GM18519 (cell line): ENCODE data around the gene RPS19BP1.
"Not testable (repeated sequence)": the region's sequence is repeated elsewhere in the genome, so short reads cannot be mapped to it uniquely, and the experiment has no call there.

ENCODE experiments used
- ATAC-seq: cut with Tn5 transposase; IDR thresholded peaks from one replicate; pipeline ENCODE4 v1.9.1; 2021; ENCODE audit warnings: mild to moderate bottlenecking, moderate library complexity; ENCODE audit not compliant: unreplicated experiment, low FRiP score

RPS19BP1 gene

DNA sequence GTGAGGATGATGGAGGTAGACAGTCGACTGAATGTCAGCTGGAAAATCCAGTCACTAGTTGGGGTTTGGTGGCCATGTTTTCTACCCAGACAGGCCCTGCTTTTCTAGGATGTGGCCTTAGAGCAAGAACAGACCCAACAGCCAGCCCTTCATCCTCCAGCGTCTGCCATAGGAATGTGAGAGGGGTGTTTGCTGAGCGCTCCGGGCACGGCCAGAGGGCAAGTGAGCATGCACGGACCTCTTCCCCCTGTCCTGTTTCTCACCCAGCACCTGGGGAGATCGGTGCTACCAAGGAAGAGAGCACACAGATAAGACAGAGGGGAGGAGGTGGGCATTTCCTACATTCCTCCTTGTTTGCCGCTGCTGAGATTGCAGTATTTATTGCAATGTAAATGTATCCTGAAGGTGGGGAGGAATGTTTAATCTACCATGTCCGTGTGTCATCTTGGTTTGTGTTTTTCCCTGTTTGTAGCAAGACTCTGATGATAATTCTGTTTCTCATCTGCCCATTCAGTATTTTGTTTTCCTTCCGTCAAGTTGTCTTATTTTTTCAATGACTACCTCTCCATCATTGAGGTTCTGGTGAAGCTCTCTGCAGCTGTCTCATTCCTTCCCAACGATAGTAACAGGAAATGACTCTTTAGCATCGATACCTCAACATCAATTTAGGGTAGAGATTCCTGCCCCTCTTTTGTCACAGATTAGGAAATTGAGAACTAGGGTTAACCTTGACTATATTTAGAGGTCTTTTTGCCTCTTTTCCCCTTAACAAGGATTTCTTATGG, 17.1 kb downstream of the RPS19BP1 start:
- no peak for ATAC-seq

DNA sequence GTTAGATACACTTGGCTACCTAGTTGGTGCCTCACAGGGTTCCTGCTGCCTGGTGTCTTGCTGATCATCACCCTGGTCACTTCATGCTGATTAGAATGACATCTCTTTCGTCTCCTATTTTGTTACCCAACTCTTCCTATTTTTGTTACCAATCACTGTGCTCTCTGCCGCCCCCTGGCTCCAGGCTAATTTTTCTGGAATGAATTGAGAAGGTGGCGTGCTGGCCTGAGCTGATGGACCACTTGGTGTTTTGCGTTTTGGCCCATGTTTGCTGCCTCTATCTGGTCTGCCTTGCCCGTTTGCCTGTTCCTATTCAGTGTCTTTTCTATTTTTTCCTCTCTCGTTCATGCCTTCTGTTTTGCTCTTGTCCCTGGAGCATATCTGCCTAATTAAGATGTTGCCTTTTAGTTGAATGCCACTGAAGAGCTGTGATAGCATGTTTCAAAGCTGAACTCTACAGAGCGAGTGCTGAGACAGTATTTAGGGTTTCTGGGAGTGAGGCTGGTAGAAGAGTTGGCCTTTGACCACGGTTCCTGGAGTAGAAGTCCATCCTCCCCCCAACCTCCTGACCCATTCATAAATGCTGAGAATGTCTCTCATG, 18.1 kb downstream of the RPS19BP1 start:
- no peak for ATAC-seq

DNA sequence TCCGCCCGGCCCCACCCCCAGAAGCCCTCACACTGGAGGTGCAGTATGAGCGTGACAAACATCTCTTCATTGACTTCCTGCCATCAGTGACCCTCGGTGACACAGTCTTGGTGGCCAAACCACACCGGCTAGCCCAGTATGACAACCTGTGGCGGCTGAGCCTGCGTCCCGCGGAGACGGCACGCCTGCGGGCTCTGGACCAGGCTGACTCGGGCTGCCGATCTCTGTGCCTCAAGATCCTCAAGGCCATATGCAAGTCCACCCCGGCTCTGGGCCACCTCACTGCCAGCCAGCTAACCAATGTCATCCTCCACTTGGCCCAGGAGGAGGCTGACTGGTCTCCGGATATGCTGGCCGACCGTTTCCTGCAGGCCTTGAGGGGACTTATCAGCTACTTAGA, 18.8 kb downstream of the RPS19BP1 start:
- ATAC-seq: no peak

DNA sequence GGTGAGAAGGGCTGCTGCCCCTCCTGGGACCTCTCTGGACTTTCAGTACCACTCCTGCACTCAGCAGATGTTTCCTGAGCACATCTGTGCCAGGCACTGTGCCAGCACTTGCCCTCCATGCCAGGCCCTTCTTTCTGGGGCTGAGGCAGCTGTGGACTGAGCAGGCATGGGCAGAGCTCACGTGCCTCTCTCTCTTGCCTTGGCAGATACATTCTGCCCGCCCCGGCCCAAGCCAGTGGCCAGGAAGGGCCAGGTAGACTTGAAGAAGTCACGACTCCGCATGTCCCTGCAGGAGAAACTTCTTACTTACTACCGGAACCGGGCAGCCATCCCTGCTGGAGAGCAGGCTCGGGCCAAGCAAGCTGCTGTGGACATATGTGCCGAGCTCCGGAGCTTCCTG, 20.5 kb downstream of the RPS19BP1 start:
- no peak for ATAC-seq

DNA sequence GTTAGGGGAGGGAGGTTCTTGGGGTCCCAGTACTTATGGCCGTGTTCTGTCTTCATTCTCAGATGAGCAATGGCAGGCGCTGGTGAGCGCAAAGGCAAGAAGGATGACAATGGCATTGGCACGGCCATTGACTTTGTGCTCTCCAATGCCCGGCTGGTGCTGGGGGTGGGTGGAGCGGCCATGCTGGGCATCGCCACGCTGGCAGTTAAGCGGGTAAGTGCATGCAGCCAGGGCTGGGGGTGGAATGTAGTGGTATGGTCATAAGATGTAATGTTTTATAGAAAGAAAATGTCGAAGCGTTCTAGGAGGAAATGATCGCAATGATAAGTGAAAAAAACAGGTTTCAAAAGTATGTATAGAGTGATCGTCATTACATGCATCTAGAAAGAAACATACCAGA, 21.3 kb downstream of the RPS19BP1 start:
- ATAC-seq: no peak

DNA sequence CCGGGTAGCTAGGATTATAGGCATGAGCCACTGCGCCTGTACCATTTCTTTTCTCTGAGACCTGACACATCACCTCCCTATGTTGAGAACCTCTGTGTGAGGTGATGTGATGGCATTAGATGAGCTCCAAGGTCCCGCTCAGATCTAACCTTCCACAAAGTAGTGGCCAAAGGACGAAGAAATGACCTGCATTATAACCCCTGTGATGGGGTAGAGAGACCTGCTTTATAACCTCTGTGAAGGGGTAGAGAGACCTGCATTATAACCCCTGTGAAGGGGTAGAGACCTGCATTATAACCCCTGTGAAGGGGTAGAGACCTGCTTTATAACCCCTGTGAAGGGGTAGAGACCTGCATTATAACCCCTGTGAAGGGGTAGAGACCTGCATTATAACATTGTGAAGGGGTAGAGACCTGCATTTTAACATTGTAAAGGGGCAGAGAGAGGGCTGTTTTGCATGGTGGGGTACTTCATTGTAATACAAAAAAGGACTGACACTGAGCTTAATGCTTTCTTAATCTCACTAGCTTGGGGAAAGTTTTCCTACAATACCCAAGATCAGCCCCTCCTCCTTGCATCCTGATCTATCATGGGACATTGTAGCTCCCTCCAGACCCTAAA, 21.9 kb downstream of the RPS19BP1 start:
- ATAC-seq: no peak

DNA sequence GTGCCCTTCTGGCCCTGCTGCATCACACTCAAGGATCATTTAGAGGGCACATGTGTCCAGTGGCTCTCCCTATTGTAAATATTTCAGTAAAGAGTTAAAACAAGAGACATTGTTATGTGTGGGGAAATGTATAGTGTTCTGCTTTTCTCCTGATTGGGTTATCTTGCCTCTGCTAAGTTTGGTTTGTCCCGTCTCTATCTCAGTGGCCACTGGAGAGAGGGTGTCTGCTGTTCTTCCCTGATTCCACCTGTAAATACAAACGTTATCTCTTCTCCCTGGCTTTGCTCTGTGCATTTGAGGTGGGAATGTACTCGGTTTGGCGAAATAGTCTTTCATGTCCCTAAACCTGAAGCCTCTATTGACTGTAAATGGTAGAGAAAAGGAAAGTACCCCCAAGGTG, 24.2 kb downstream of the RPS19BP1 start:
- ATAC-seq: no peak

DNA sequence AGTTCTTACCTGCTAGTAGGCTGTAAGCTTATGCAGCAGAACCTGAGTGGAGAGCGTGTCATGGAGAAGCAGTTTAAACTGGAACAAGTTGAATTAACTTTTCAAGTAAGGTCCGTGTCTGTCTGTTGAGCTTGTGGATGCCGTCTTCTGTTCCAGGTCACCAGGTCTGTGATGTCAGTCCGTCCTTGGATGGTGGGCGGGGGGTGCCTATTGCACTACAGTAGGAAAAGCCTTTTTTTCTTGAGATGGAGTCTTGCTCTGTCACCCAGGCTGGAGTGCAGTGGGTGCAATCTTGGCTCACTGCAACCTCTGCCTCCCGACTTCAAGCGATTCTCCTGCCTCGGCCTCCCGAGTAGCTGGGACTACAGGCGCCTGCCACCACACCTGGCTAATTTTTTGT, 25.5 kb downstream of the RPS19BP1 start:
- ATAC-seq: not testable (repeated sequence)

DNA sequence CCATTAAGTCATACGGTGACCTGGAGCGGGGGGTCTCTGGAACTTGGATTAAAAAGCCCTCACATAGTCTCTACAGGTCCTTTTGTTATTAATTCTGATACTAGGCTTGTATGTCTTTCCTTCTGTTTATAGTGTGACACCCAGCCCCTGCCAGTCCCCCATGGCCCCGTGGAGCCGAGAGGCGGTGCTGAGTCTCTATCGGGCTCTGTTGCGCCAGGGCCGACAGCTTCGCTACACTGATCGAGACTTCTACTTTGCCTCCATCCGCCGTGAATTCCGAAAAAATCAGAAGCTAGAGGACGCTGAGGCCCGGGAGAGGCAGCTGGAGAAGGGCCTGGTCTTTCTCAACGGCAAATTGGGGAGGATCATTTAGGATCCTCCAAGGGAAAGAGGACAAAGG, 28.5 kb downstream of the RPS19BP1 start:
- ATAC-seq: no peak

DNA sequence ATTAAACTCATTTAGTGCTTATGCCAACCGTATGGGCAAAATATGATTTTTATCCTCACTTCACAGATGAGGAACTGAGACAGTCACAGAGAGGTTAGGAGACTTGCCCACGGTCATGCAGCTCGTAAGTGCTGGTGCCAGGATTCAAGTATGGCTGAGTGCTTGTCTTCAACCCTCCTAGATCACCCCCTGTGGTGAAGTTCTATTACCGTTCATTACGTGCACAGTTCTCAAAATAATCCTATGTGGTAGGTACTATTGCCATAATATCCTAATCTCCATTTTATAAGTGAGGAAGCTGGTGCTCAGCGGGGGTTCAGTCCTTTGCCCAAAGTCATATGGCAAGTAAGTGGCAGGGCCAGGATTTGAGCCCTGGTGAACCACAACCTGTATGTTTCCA, 28.9 kb downstream of the RPS19BP1 start:
- ATAC-seq: no peak

DNA sequence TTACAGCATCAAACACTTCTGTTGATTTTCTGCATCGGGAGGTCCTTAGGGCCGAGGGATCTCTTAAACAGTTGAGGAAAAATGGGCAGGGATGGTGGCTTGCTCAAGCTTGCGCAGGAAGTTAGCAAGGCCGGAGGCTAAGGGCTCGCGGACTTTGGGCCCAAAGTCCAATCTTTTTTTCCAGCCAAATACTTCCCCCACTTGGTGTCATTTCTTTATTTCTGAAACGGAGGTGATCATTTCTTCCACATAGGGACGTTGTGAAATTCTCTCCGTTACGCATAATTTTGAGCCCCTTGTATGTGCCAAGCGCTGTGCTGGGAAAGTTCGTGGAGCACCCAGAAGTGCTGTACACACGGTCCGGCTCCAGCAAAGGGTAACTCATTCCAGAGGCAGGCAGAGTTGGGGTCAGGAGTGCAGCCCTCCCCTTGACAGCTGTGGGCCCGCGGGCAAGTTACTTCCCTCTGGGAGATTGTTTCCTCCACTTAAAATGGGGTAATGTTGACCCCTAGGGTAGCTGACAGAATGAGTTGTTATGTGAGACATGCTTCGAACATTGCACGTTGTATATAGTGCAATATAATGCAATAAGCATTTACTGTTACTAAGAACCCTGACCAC, 29.6 kb downstream of the RPS19BP1 start:
- no peak for ATAC-seq

DNA sequence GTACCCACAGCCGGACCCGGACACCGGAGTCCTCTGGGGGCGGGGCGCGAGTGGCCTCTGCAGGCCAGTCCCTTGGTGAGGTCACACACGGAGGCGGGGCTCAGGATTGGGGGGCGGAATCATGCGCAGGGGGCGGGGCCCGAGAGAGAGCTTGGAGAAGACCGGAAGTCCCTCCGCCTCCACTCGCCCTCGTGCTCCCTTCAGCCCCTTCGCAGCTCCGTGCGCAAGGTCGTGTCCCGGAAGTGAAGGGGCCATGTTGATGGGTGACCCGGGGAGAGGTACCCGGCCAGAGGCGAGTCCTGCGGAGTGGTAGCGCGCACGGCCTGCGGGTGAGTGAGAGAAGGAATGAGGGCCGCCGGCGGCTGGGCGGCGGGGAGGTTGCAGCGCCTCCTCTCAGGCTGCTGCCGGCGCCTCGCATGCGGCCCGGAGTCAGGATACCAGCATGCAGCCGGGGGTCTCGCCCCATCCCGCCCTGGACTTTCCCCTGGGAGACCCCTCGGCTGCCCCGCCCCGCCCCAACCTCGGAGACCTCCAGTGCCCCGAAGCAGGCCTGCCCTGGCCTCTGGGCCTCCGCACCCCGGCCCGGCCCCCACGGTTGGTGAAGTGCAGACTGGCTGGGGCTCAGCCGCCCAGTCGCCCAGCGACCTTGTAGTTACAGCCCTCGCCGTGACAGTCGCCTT, 30.3 kb downstream of the RPS19BP1 start, which contains the start of gene MIEF1:
MIEF1 (plus strand) TSS at position 182 of the 680 bp plus-strand sequence. CDS start 9,005 bp downstream, outside the sequence.
- peak; percentile 66 for ATAC-seq

DNA sequence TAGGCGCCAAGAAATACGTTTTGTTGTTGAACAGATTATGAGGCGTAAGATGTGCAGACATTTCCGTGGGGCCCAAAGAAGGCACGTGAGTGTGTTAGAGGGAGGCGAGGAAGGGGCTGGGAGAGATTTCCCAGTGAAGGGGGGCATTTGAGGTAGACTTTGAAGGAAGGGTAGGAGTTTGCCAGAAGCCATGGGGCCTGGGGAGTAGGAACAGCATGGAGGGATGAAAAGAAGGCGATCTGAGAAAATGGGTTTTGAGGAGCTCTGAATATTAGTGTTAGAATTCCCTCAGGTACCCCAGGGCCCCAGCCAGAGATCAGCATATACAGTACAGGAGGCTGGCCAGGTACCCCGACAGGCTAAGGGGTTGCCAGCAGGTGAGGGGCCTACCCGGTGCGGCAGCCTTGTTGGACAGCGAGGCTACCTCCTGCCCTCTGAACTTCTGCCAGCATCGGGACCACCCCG, 30.9 kb downstream of the RPS19BP1 start:
- no peak for ATAC-seq

DNA sequence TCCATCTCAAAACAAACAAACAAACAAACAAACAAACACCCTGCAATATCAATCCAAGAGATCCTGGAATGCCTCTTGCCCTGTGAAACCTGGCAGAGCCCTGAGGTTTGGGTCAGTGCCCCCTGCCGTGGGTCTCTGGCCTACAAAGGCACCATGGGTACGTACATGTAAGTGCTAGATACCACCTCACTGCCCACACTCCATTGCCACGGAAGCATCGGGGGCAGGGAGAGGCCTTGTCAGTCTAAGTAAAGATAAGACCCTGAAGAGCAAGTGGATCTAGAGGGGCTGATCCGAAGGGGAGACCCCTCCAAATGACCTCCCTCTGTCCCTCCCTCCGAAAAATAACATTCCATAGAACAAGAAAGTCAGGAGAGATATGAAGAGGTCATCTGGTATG, 32.4 kb downstream of the RPS19BP1 start:
- no peak for ATAC-seq

DNA sequence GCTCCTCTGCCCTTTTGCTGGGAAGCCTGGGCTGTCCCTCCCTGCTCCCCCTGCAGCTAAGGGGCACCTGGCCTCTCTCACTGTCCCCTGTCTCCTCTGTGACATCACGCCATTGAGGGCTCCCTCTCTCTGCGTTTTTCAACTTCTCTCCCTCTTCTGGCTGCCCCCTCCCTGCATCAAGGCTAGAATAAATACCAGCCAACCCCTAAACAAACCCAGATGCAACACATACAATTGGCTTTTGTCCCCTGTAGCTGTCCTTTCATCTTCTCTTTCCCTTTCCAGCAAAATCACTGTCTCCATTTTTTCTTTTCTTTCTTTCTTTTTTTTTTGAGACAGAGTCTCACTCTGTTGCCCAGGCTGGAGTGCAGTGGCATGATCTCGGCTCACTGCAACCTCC, 33.7 kb downstream of the RPS19BP1 start:
- no peak for ATAC-seq

DNA sequence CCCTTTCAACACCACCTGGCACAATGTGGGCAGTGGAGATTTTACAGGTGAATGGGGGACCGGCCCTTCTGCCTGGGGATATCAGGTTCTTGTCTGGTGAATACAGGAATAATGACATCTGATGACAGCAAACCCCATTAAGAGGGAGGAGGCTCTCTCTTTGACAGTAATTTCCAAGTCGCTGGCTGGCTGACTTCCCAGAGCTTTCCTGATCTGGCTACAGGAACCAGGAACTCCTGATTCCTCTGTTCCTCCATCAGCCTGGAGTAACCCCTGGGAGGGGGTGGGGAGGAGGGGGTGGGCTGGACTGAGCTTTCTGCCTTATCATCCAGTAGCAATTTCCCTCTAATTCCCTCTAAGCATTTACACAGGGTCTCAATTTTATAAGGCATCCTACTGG, 34.2 kb downstream of the RPS19BP1 start:
- ATAC-seq: no peak

DNA sequence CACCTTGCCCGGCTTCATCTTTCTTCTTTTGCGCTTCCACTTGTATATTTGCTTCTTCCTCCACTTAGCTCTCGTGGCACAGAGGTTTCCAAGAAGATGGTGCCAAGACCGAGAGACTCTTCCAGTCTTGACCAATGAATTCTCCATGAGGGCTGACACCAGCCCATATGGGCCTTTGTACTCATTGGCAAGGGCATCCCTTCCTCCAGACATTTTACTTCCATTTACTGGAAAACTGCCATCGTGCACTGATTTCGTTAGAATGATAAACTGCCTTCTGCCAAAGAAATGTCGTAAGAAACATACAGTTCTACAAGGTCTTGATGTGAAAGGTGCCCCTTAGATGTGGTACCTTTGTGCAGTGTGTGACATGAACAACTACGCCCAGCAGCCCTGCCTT, 35.1 kb downstream of the RPS19BP1 start:
- no peak for ATAC-seq

DNA sequence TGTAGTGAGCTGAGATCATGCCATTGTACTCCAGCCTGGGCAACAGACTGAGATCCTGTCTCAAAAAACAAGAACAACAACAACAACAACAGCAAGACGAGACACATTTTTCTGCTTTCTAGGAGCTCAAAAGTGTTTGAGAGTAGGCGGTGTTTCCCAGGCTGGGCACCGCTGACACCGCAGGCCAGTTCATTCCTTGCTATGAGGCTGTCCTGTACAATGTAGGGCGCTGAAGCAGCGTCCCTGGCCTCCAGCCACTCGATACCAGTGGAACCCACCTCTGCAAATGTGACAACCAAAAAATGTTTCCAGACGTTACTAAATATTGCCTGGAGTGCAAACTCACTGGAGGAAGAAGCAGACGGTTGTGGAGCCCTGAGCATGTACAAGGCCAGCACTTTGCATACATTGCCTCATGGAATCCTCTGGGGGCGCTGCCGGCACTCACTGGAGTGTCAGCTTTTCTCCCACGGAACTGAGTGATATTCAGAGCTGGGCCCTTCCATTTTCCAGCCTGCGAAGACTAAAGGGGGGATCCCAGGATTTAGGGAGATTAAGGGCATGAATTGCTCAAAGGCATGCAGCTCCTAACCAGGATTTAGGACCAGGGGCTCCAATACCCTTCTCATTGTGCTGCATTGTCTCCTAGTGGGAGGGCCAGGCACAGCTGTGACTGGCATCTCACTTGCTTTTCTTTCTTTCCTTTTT, 36.3 kb downstream of the RPS19BP1 start:
- no peak for ATAC-seq

DNA sequence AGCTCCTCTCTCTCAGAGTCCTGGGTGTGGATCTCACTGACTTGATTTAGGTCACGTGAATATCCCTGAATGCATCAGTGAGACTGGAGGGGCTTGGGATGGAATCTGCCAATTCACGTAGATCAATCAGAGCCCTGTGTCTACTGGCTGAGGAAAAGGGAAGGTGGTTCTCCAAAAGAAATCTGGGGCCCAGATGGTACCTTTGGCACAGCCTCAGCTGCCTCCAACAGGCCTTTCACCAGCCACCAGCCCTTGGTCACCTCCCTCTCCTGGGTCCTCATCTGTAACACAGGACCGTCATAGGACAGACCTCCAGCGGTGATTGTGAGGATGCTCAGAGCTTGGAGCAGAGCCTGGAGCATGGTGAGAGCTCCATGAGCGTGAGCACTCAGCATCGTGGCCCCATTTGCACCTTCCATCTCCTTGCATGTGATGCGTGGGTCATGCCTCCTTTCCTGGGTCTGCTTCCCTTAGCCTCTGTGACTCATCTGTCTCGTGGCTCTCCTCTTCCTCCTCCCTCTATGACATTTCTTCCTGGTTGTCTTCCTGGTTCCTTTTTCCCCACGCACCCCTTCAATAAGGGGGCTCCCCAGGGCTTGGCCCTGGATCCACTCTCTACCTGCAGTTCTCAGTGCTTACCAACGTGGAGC, 38.0 kb downstream of the RPS19BP1 start:
- no peak for ATAC-seq

DNA sequence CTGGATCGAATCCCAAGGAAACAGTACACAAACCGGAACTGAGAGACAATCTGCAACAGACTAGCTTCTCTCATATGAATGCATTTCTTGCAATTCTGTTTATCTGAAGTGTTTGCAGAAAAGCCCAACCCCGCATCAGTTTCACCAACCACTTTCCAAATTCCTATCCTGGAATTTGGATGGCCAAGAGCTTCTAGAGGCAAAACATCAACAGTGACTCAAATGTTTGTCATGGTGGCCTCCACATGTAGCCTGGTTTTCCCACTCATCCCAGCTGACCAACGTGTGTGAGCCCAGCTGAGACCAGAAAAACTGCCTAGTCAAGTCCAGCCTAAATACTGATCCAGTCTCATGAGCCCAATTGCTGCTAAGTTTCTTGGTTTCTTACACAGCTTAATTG, 38.8 kb downstream of the RPS19BP1 start:
- no peak for ATAC-seq
